ENCODE data around the gene TREH.

Gene TREH

GRCh38 chr11:118696673-118697226 lies 17.3 kb upstream of the TREH start:
- no peak overlapping the region for H3K4me2 ChIP-seq (ENCODE audit: low read depth, low read length, poor library complexity, severe bottlenecking)

GRCh38 chr11:118694771-118695170 lies 15.3 kb upstream of the TREH start:
- Histone ChIP-seq H3K27me3 (ENCODE audit: insufficient read depth, low read length, poor library complexity, severe bottlenecking) (no peaks in the 10 kb centered on the region), H3K4me3 (ENCODE audit: low read length, poor library complexity, severe bottlenecking) (no peak overlapping the region), H3F3A (ENCODE audit: low read depth) (no peaks in the 10 kb centered on the region), H3K4me1 (ENCODE audit: insufficient read depth, low read length, poor library complexity, severe bottlenecking) (peaks cover 23% of the 10 kb centered on the region), H3K9me3 (ENCODE audit: insufficient read depth, low read depth, low read length) (no peaks in the 10 kb centered on the region), H2AFZ (ENCODE audit: low read length) (no peak overlapping the region), H3K9me2 (replicated peaks; ENCODE audit: low read depth, low read length) (no peaks in the 10 kb centered on the region), H3K4me2 (ENCODE audit: low read depth, low read length, poor library complexity, severe bottlenecking) (no peak overlapping the region), H3K79me2 (ENCODE audit: insufficient read depth, low read length) (no peaks in the 10 kb centered on the region), H3K36me3 (ENCODE audit: insufficient read depth, low read length) (no peaks in the 10 kb centered on the region), H4K20me1 (ENCODE audit: insufficient read depth, low read length, poor library complexity, severe bottlenecking) (no peaks in the 10 kb centered on the region), H3K9ac (ENCODE audit: low read depth, low read length, poor library complexity, severe bottlenecking) (no peak overlapping the region)
- no peak for TF ChIP-seq CTCF (conservative IDR thresholded peaks at IDR 0.05; ENCODE audit: low read length)

More at GRCh38 chr11:118696673-118697226, 17.3 kb upstream of the TREH start:
- Histone ChIP-seq H3K9ac (ENCODE audit: low read depth, low read length, poor library complexity, severe bottlenecking) (no peak overlapping the region), H4K20me1 (ENCODE audit: insufficient read depth, low read length, poor library complexity, severe bottlenecking) (no peaks in the 10 kb centered on the region), H3K27me3 (ENCODE audit: insufficient read depth, low read length, poor library complexity, severe bottlenecking) (no peaks in the 10 kb centered on the region), H2AFZ (ENCODE audit: low read length) (no peak overlapping the region), H3K4me3 (ENCODE audit: low read length, poor library complexity, severe bottlenecking) (no peak overlapping the region), H3K79me2 (ENCODE audit: insufficient read depth, low read length) (no peaks in the 10 kb centered on the region), H3K9me2 (replicated peaks; ENCODE audit: low read depth, low read length) (no peaks in the 10 kb centered on the region), H3K9me3 (ENCODE audit: insufficient read depth, low read depth, low read length) (no peaks in the 10 kb centered on the region), H3K36me3 (ENCODE audit: insufficient read depth, low read length) (no peaks in the 10 kb centered on the region), H3F3A (ENCODE audit: low read depth) (no peaks in the 10 kb centered on the region), H3K4me1 (ENCODE audit: insufficient read depth, low read length, poor library complexity, severe bottlenecking) (peaks cover 13% of the 10 kb centered on the region)
- no peak for TF ChIP-seq EZH2phosphoT487 (IDR thresholded peaks at IDR 0.05; ENCODE audit: borderline replicate concordance)
- no peak for TF ChIP-seq CTCF (conservative IDR thresholded peaks at IDR 0.05; ENCODE audit: low read length)

- Histone ChIP-seq H3K4me2 (ENCODE audit: low read depth, low read length, poor library complexity, severe bottlenecking) (no peak overlapping the region), H3K27me3 (ENCODE audit: insufficient read depth, low read length, poor library complexity, severe bottlenecking) (no peaks in the 10 kb centered on the region), H3K4me3 (ENCODE audit: low read length, poor library complexity, severe bottlenecking) (no peak overlapping the region), H3K4me1 (ENCODE audit: insufficient read depth, low read length, poor library complexity, severe bottlenecking) (peaks cover 23% of the 10 kb centered on the region), H3F3A (ENCODE audit: low read depth) (no peaks in the 10 kb centered on the region), H3K9me3 (ENCODE audit: insufficient read depth, low read depth, low read length) (no peaks in the 10 kb centered on the region), H3K9ac (ENCODE audit: low read depth, low read length, poor library complexity, severe bottlenecking) (no peak overlapping the region), H3K79me2 (ENCODE audit: insufficient read depth, low read length) (no peaks in the 10 kb centered on the region), H3K9me2 (replicated peaks; ENCODE audit: low read depth, low read length) (no peaks in the 10 kb centered on the region), H2AFZ (ENCODE audit: low read length) (no peak overlapping the region), H4K20me1 (ENCODE audit: insufficient read depth, low read length, poor library complexity, severe bottlenecking) (no peaks in the 10 kb centered on the region), H3K36me3 (ENCODE audit: insufficient read depth, low read length) (no peaks in the 10 kb centered on the region)
- TF ChIP-seq CTCF (conservative IDR thresholded peaks at IDR 0.05; ENCODE audit: low read length) (no peak), EZH2phosphoT487 (IDR thresholded peaks at IDR 0.05; ENCODE audit: borderline replicate concordance) (no peak)
Measured at GRCh38 chr11:118694185-118694584, 14.7 kb upstream of the TREH start.

All from Loucy (cell line).